K562 (cell line): ENCODE data around the gene NUDT5. TPM values are rescaled to one million over a fixed set of nuclear protein-coding genes. Genes with fewer than 3 reads are reported as not detected.

ENCODE experiments used
- ATAC-seq: fragments of 200-7000 bp; cut with Tn5 transposase; 3 replicates; pipeline ENCODE4 v1.9.1; 2020; ENCODE audit warnings: moderate library complexity
- BruUV-seq: library from RNA; stranded (reverse); fragments of 400-500 nt; replicated peaks from 2 replicates; lab custom pipeline; 2021; lab: Mats Ljungman, UMichigan
- CTCF ChIA-PET: fragments of 300-600 bp; formaldehyde crosslinking; extraction: SDS; loops from one replicate; lab custom pipeline; 2021; ENCODE audit warnings: low intra/inter-chr PET ratio; lab: Yijun Ruan, JAX
- POLR2A ChIA-PET: fragments of 300-600, 350-650 bp; sonication (Branson Sonifier 250); formaldehyde crosslinking; extraction: SDS; loops from one replicate; lab custom pipeline; 2021; ENCODE audit warnings: antibody characterized with exemption, inconsistent platforms; lab: Yijun Ruan, JAX
- DNase-seq, 4 experiments: peaks; one replicate each; pipeline versions ENCODE4 v3.0.0 to v3.0.0-alpha.2; 2011 to 2018; ENCODE audit warnings: low spot score in 3 of 4, mixed read lengths in 3 of 4; ENCODE audit errors: extremely low read depth in 1 of 4
- FAIRE-seq: peaks from 2 replicates; lab custom pipeline; 2011; peaks lifted over from hg19 to GRCh38; lab: Jason Lieb, UNC
- H2AFZ ChIP-seq: 2 replicates; pipeline ENCODE4 v1.6.0; 2011; ENCODE audit warnings: low read depth, low read length, control low read depth, inconsistent platforms
- H3K27ac ChIP-seq: fragments of 200-600 bp; 3 replicates; pipeline ENCODE4 v1.8.0; 2011; ENCODE audit warnings: low read depth, mild to moderate bottlenecking, control low read depth, inconsistent platforms, low read length, moderate library complexity, mixed read lengths; ENCODE audit errors: extremely low read depth
- H3K27me3 ChIP-seq, 2 experiments: fragments of 300-600 bp in 1 of 2; 2 replicates in 1 of 2; 3 replicates in 1 of 2; pipeline versions ENCODE4 v1.6.0 to v1.8.0; 2011; ENCODE audit warnings: inconsistent platforms in 2 of 2, low read length in 2 of 2, mild to moderate bottlenecking in 1 of 2, mixed read lengths in 1 of 2, moderate library complexity in 1 of 2; ENCODE audit not compliant: control insufficient read depth in 2 of 2, insufficient read depth in 2 of 2
- H3K36me3 ChIP-seq: fragments of 300-600 bp; 3 replicates; pipeline ENCODE4 v1.8.0; 2011; ENCODE audit warnings: mild to moderate bottlenecking, low read length, inconsistent platforms; ENCODE audit not compliant: control insufficient read depth, insufficient read depth
- H3K4me1 ChIP-seq, 2 experiments: fragments of 200-600 bp in 1 of 2; replicated peaks in 1 of 2; 2 replicates in 1 of 2; 3 replicates in 1 of 2; pipeline versions ENCODE4 v1.5.1 to v1.8.0; 2011; ENCODE audit warnings: inconsistent platforms in 2 of 2, low read length in 2 of 2, mild to moderate bottlenecking in 1 of 2, mixed read lengths in 1 of 2, moderate library complexity in 1 of 2; ENCODE audit not compliant: control insufficient read depth in 2 of 2, insufficient read depth in 2 of 2
- H3K4me2 ChIP-seq: 2 replicates; pipeline ENCODE4 v1.6.1; 2011; ENCODE audit warnings: low read length, control low read depth, inconsistent platforms, mixed read lengths; ENCODE audit not compliant: insufficient read depth
- H3K4me3 ChIP-seq: fragments of 200-600 bp; sonication (generic), shearing (Covaris generic); 2 replicates; pipeline ENCODE4 v1.5.1; 2016; ENCODE audit warnings: control low read depth, inconsistent platforms
- H3K79me2 ChIP-seq: fragments of 200-600 bp; 3 replicates; pipeline ENCODE4 v1.8.0; 2011; ENCODE audit warnings: low read length, inconsistent platforms; ENCODE audit not compliant: control insufficient read depth, insufficient read depth
- H3K9ac ChIP-seq, 2 experiments: 2 replicates each; pipeline versions ENCODE4 v1.6.0 to v1.6.1; 2011; ENCODE audit warnings: low read depth in 2 of 2, low read length in 2 of 2, control low read depth in 1 of 2, inconsistent platforms in 1 of 2, mild to moderate bottlenecking in 1 of 2, mixed read lengths in 1 of 2; ENCODE audit not compliant: insufficient read depth in 1 of 2
- H3K9me1 ChIP-seq: one replicate; pipeline ENCODE4 v1.6.0; 2011; ENCODE audit warnings: inconsistent platforms, mild to moderate bottlenecking, low read length, moderate library complexity; ENCODE audit not compliant: control insufficient read depth, insufficient read depth
- H3K9me3 ChIP-seq: replicated peaks from 2 replicates; pipeline ENCODE4 v1.5.1; 2011; ENCODE audit warnings: low read depth, low read length, inconsistent platforms; ENCODE audit not compliant: control insufficient read depth, insufficient read depth
- H4K20me1 ChIP-seq: replicated peaks from 2 replicates; pipeline ENCODE4 v1.6.1; 2011; ENCODE audit warnings: low read length, inconsistent platforms, mixed read lengths; ENCODE audit not compliant: control insufficient read depth, insufficient read depth
- CBX1 ChIP-seq: sonication (generic); IDR thresholded peaks from 2 replicates; pipeline ENCODE4 v1.6.1; 2016; ENCODE audit warnings: antibody characterized with exemption, low read depth, mild to moderate bottlenecking
- HDAC8 ChIP-seq: fragments of 450-650 bp; IDR thresholded peaks from 2 replicates; pipeline ENCODE4 v1.6.1; 2016; ENCODE audit warnings: mild to moderate bottlenecking, missing genetic modification characterization, moderate library complexity, missing compliant biosample characterization
- KAT7 ChIP-seq: sonication (generic); formaldehyde crosslinking; IDR thresholded peaks from 2 replicates; pipeline ENCODE4 v1.8.0; 2022; ENCODE audit warnings: missing genetic modification reagents, mild to moderate bottlenecking, borderline replicate concordance
- TBL1XR1 ChIP-seq, 2 experiments: IDR thresholded peaks; 2 replicates each; pipeline ENCODE4 v1.6.1; 2012; ENCODE audit warnings: improper control_type of control experiment in 2 of 2, low read length in 2 of 2, mild to moderate bottlenecking in 1 of 2
- TEAD4 ChIP-seq, 2 experiments: sonication (generic) in 1 of 2; formaldehyde crosslinking in 1 of 2; IDR thresholded peaks; 2 replicates each; pipeline versions ENCODE4 v1.6.1 to v1.8.0; 2012 to 2022; ENCODE audit warnings: borderline replicate concordance in 1 of 2, inconsistent platforms in 1 of 2, low read length in 1 of 2, mild to moderate bottlenecking in 1 of 2, missing genetic modification reagents in 1 of 2
- WGBS: fragments of 100-300 bp; shearing (Covaris generic); methylation state at CpG from one replicate; pipeline ENCODE4 v1.1.6; 2016; ENCODE audit warnings: low coverage, mixed read lengths; ENCODE audit not compliant: insufficient coverage; ENCODE audit errors: missing lambda C conversion rate; 5-methylcytosine and 5-hydroxymethylcytosine counted together
- in situ Hi-C: fragments of 300-500 bp; cut with MboI; formaldehyde crosslinking; loops from 4 replicates; pipeline ENCODE4 v1.15.0; 2018; ENCODE audit warnings: inconsistent platforms, mixed read lengths
- intact Hi-C: fragments of 100-400 bp; cut with micrococcal nuclease; formaldehyde crosslinking; loops from 2 replicates; pipeline ENCODE4 v1.14.2; 2022
- polyA plus RNA-seq, 8 experiments: library from polyadenylated mRNA; depleted of rRNA in 4 of 8; stranded (reverse) in 5 of 8; unstranded in 3 of 8; fragments of >200 nt; fragmentation: Nextera tagmentation in 2 of 8; fragmentation: Illumina TruSeq in 1 of 8; extraction: Ambion mirVana in 2 of 8; extraction: Trizol in 1 of 8; gene quantifications; 2 replicates each; pipeline versions ENCODE4 v1.2.1 to v1.2.3, GENCODE V29; 2011 to 2014; ENCODE audit warnings: inconsistent platforms in 1 of 8, missing spikeins in 1 of 8
- total RNA-seq, 7 experiments: library from RNA; depleted of rRNA in 6 of 7; stranded (reverse); fragments of >200 nt in 6 of 7; fragmentation: Illumina TruSeq in 2 of 7; extraction: Trizol in 2 of 7; gene quantifications; 2 replicates each; pipeline versions ENCODE4 v1.2.1 to v1.2.3, GENCODE V29; 2011 to 2021; ENCODE audit warnings: low replicate concordance in 1 of 7
- TF ChIP-seq, protein P1 (sequence below): fragments of 450-650 bp; formaldehyde crosslinking; IDR thresholded peaks from 2 replicates; pipeline ENCODE4 v1.4.0; 2020; ENCODE audit warnings: mild to moderate bottlenecking, moderate library complexity
- TF ChIP-seq, protein P2 (sequence below): fragments of 450-650 bp; formaldehyde crosslinking; IDR thresholded peaks from 2 replicates; pipeline ENCODE4 v1.4.0; 2022; ENCODE audit warnings: missing genetic modification characterization
- TF ChIP-seq, protein P3 (sequence below), 3 experiments: IDR thresholded peaks in 2 of 3; conservative IDR thresholded peaks in 1 of 3; 2 replicates each; pipeline ENCODE4 v1.5.1; 2011 to 2012; ENCODE audit warnings: low read length in 3 of 3, mild to moderate bottlenecking in 3 of 3, control low read depth in 2 of 3, improper control_type of control experiment in 1 of 3, inconsistent platforms in 1 of 3, low read depth in 1 of 3, mixed read lengths in 1 of 3, moderate library complexity in 1 of 3; ENCODE audit not compliant: insufficient read depth in 2 of 3
- TF ChIP-seq, protein P4 (sequence below), 2 experiments: fragments of 450-650 bp in 1 of 2; IDR thresholded peaks; 2 replicates each; pipeline ENCODE4 v1.6.1; 2011 to 2017; ENCODE audit warnings: low read depth in 2 of 2, antibody characterized with exemption in 1 of 2, borderline replicate concordance in 1 of 2, low read length in 1 of 2, mild to moderate bottlenecking in 1 of 2, mixed read lengths in 1 of 2; ENCODE audit not compliant: control insufficient read depth in 1 of 2
- TF ChIP-seq, protein P5 (sequence below): fragments of 450-650 bp; formaldehyde crosslinking; IDR thresholded peaks from 2 replicates; pipeline ENCODE4 v1.4.0; 2020; ENCODE audit warnings: mild to moderate bottlenecking, moderate library complexity

The NUDT5 gene
- total and polyA plus RNA-seq, 9 of the 15 experiments (the other 6 are each of a cell fraction or from before 2014, with no cell fraction given), result 87.7 to 422 (median 186) TPM

DNA sequence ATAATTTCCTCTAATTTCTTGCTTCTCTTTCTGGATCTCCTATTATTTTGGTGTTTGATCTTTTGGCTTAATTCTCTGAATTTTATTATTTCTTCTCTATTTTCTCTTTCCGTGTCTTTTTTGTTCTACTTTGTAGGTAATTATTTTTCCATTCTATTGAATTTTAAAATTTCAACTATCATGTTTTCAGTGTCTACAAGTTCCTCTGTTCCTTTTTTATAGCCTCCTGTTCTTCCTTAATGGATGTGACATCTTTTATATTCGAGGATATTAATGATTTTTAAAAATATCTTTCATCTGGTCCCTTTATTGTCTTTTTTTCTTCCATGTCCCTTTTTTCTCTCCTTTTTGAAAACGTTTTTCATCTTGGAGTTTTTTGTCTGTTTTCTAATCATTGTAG is 11.4 kb upstream of the NUDT5 start (continued):
- TF ChIP-seq CBX1, result no peak
- no peak for TF ChIP-seq TEAD4 (IDR thresholded peaks at IDR 0.05; ENCODE audit: low read length)
- TF ChIP-seq TEAD4 (CRISPR knock-in tag; IDR thresholded peaks at IDR 0.05; ENCODE audit: borderline replicate concordance), result no peak
- TF ChIP-seq HDAC8, result no peak
- TF ChIP-seq, protein P1, sequence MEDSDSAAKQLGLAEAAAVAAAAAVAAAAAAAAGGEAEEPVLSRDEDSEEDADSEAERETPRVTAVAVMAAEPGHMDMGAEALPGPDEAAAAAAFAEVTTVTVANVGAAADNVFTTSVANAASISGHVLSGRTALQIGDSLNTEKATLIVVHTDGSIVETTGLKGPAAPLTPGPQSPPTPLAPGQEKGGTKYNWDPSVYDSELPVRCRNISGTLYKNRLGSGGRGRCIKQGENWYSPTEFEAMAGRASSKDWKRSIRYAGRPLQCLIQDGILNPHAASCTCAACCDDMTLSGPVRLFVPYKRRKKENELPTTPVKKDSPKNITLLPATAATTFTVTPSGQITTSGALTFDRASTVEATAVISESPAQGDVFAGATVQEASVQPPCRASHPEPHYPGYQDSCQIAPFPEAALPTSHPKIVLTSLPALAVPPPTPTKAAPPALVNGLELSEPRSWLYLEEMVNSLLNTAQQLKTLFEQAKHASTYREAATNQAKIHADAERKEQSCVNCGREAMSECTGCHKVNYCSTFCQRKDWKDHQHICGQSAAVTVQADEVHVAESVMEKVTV (CRISPR knock-in tag), result no peak
- TF ChIP-seq, protein P2, sequence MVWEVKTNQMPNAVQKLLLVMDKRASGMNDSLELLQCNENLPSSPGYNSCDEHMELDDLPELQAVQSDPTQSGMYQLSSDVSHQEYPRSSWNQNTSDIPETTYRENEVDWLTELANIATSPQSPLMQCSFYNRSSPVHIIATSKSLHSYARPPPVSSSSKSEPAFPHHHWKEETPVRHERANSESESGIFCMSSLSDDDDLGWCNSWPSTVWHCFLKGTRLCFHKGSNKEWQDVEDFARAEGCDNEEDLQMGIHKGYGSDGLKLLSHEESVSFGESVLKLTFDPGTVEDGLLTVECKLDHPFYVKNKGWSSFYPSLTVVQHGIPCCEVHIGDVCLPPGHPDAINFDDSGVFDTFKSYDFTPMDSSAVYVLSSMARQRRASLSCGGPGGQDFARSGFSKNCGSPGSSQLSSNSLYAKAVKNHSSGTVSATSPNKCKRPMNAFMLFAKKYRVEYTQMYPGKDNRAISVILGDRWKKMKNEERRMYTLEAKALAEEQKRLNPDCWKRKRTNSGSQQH, result no peak

DNA sequence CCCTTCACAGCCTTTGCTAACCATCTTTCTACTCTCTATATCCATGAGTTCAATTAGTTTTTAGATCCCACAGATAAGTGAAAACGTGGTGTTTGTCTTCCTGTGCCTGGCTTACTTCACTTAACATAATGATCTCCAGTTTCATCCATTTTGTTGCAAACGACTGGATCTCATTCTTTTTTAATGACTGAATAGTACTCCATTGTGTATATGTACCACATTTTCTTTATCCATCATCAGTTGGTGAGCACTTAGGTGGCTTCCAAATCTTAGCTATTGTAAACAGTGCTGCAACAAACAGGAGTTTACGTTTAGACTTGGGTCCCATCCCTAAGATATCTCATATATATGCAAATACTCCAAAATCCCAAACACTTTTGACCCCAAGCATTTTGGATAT is 9.4 kb upstream of the NUDT5 start:
- peaks cover 0 to 10% of the 10 kb centered on the region in 2 experiments; a peak in 3 of 5 replicates for H3K4me1 ChIP-seq
- FAIRE-seq, result no peak
- no peak overlapping the region for H3K4me2 ChIP-seq
- peaks cover 56% of the 10 kb centered on the region for H3K79me2 ChIP-seq
- WGBS, result 57% methylated on average over 3 of the region's 3 CpGs
- no peaks in the 10 kb centered on the region for H3K9me3 ChIP-seq
- POLR2A ChIA-PET, result no interaction called here
- H3K27me3 ChIP-seq, result no peaks in the 10 kb centered on the region
- in situ Hi-C loops, result no loop called here
- no TSS peak for BruUV-seq
- intact Hi-C loops, result no loop called here
- H4K20me1 ChIP-seq, result no peaks in the 10 kb centered on the region
- DNase-seq, result no peak
- H3K4me3 ChIP-seq, result no peak overlapping the region
- no peak overlapping the region for H2AFZ ChIP-seq
- H3K9me1 ChIP-seq, result no peaks in the 10 kb centered on the region
- CTCF ChIA-PET, result no interaction called here
- no peak for ATAC-seq
- no peak overlapping the region for H3K27ac ChIP-seq
- peaks cover 75% of the 10 kb centered on the region for H3K36me3 ChIP-seq
- no peak overlapping the region for H3K9ac ChIP-seq
- TF ChIP-seq KAT7 (CRISPR knock-in tag), result no peak
- TF ChIP-seq TBL1XR1 (IDR thresholded peaks at IDR 0.05; ENCODE audit: low read length in 2 of 2), result no peak
- TF ChIP-seq, protein P3, sequence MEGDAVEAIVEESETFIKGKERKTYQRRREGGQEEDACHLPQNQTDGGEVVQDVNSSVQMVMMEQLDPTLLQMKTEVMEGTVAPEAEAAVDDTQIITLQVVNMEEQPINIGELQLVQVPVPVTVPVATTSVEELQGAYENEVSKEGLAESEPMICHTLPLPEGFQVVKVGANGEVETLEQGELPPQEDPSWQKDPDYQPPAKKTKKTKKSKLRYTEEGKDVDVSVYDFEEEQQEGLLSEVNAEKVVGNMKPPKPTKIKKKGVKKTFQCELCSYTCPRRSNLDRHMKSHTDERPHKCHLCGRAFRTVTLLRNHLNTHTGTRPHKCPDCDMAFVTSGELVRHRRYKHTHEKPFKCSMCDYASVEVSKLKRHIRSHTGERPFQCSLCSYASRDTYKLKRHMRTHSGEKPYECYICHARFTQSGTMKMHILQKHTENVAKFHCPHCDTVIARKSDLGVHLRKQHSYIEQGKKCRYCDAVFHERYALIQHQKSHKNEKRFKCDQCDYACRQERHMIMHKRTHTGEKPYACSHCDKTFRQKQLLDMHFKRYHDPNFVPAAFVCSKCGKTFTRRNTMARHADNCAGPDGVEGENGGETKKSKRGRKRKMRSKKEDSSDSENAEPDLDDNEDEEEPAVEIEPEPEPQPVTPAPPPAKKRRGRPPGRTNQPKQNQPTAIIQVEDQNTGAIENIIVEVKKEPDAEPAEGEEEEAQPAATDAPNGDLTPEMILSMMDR (IDR thresholded peaks at IDR 0.05 in 2 of 3, conservative IDR thresholded peaks at IDR 0.05 in 1 of 3; ENCODE audit: insufficient read depth in 2 of 3, low read depth in 1 of 3, low read length in 3 of 3), result no peak
- TF ChIP-seq, protein P4, sequence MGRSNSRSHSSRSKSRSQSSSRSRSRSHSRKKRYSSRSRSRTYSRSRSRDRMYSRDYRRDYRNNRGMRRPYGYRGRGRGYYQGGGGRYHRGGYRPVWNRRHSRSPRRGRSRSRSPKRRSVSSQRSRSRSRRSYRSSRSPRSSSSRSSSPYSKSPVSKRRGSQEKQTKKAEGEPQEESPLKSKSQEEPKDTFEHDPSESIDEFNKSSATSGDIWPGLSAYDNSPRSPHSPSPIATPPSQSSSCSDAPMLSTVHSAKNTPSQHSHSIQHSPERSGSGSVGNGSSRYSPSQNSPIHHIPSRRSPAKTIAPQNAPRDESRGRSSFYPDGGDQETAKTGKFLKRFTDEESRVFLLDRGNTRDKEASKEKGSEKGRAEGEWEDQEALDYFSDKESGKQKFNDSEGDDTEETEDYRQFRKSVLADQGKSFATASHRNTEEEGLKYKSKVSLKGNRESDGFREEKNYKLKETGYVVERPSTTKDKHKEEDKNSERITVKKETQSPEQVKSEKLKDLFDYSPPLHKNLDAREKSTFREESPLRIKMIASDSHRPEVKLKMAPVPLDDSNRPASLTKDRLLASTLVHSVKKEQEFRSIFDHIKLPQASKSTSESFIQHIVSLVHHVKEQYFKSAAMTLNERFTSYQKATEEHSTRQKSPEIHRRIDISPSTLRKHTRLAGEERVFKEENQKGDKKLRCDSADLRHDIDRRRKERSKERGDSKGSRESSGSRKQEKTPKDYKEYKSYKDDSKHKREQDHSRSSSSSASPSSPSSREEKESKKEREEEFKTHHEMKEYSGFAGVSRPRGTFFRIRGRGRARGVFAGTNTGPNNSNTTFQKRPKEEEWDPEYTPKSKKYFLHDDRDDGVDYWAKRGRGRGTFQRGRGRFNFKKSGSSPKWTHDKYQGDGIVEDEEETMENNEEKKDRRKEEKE (IDR thresholded peaks at IDR 0.05; ENCODE audit: borderline replicate concordance in 1 of 2, control insufficient read depth in 1 of 2, low read depth in 2 of 2, low read length in 1 of 2), result no peak
- TF ChIP-seq, protein P5, sequence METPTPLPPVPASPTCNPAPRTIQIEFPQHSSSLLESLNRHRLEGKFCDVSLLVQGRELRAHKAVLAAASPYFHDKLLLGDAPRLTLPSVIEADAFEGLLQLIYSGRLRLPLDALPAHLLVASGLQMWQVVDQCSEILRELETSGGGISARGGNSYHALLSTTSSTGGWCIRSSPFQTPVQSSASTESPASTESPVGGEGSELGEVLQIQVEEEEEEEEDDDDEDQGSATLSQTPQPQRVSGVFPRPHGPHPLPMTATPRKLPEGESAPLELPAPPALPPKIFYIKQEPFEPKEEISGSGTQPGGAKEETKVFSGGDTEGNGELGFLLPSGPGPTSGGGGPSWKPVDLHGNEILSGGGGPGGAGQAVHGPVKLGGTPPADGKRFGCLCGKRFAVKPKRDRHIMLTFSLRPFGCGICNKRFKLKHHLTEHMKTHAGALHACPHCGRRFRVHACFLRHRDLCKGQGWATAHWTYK (CRISPR knock-in tag), result no peak
